ENCODE data around the gene RAD51B. TPM values are rescaled to one million over a fixed set of nuclear protein-coding genes. Genes with fewer than 3 reads are reported as not detected.

Gene RAD51B
- total RNA-seq, 1 experiment from 2014 or later, result 29.9 TPM

- Histone ChIP-seq H3K4me2 (no peak overlapping the region), H3K4me1 (replicated peaks; ENCODE audit: insufficient read depth) (no peaks in the 10 kb centered on the region), H3K9me2 (ENCODE audit: insufficient read depth) (no peaks in the 10 kb centered on the region), H3F3A (ENCODE audit: insufficient read depth, low read depth) (no peaks in the 10 kb centered on the region), H3K4me3 (no peak overlapping the region), H2AFZ (no peak overlapping the region), H3K36me3 (ENCODE audit: low read depth) (0 out of 2 replicates have a peak, but pooled peaks cover 3% of the 10 kb centered on the region), H3K9me3 (ENCODE audit: insufficient read depth, low read depth) (no peaks in the 10 kb centered on the region), H3K27ac (no peak overlapping the region), H4K20me1 (ENCODE audit: insufficient read depth) (no peaks in the 10 kb centered on the region), H3K79me2 (ENCODE audit: low read depth) (no peaks in the 10 kb centered on the region), H3K27me3 (ENCODE audit: insufficient read depth, low read depth) (no peaks in the 10 kb centered on the region)
- POLR2A ChIA-PET (ENCODE audit: unreplicated experiment), result interaction anchor here (0.7 kb wide), 1 partner anchor 480 kb away, joined by 5 read pairs; no protein-coding TSS in a partner anchor
- no TSS peak for BruUV-seq (replicated peaks)
- intact Hi-C loops (cut with micrococcal nuclease; ENCODE audit: unreplicated experiment), result no loop called here
- CTCF ChIA-PET, result no interaction called here
- DNase-seq, result no peak
- no peak for TF ChIP-seq CTCF (conservative IDR thresholded peaks at IDR 0.05)
- TF ChIP-seq EZH2 (IDR thresholded peaks at IDR 0.05; ENCODE audit: low read depth), result no peak
These were observed 221.2 kb downstream of the RAD51B start for GRCh38 chr14:68040633-68041369.

GRCh38 chr14:68041876-68042354 lies 222.3 kb downstream of the RAD51B start:
- no peaks in the 10 kb centered on the region for H3K27me3 ChIP-seq (ENCODE audit: insufficient read depth, low read depth)
- H3K36me3 ChIP-seq (ENCODE audit: low read depth), result 0 out of 2 replicates have a peak, but pooled peaks cover 3% of the 10 kb centered on the region
- no peaks in the 10 kb centered on the region for H4K20me1 ChIP-seq (ENCODE audit: insufficient read depth)
- no peak overlapping the region for H3K4me3 ChIP-seq
- no peaks in the 10 kb centered on the region for H3F3A ChIP-seq (ENCODE audit: insufficient read depth, low read depth)
- H3K9me3 ChIP-seq (ENCODE audit: insufficient read depth, low read depth), result no peaks in the 10 kb centered on the region
- H3K27ac ChIP-seq, result no peak overlapping the region
- BruUV-seq (replicated peaks), result no TSS peak
- no peak overlapping the region for H3K4me2 ChIP-seq
- ChIA-PET POLR2A (ENCODE audit: unreplicated experiment) (interaction anchor here (0.6 kb wide), 1 partner anchor 802 kb away, joined by 8 read pairs; no protein-coding TSS in a partner anchor), CTCF (no interaction called here)
- H3K9me2 ChIP-seq (ENCODE audit: insufficient read depth), result no peaks in the 10 kb centered on the region
- TF ChIP-seq CTCF (conservative IDR thresholded peaks at IDR 0.05) (no peak), EZH2 (IDR thresholded peaks at IDR 0.05; ENCODE audit: low read depth) (no peak)
- no peaks in the 10 kb centered on the region for H3K4me1 ChIP-seq (replicated peaks; ENCODE audit: insufficient read depth)
- intact Hi-C loops (cut with micrococcal nuclease; ENCODE audit: unreplicated experiment), result no loop called here
- DNase-seq, result no peak
- no peaks in the 10 kb centered on the region for H3K79me2 ChIP-seq (ENCODE audit: low read depth)
- no peak overlapping the region for H2AFZ ChIP-seq

GRCh38 chr14:68042586-68043210 lies 223.1 kb downstream of the RAD51B start:
- peak in 1 of 2 experiments; percentile 3 for DNase-seq
- CTCF ChIA-PET, result no interaction called here
- no peak overlapping the region for H3K4me2 ChIP-seq

More at GRCh38 chr14:68042586-68043210, 223.1 kb downstream of the RAD51B start:
- POLR2A ChIA-PET (ENCODE audit: unreplicated experiment), result no interaction called here
- no peaks in the 10 kb centered on the region for H3K9me2 ChIP-seq (ENCODE audit: insufficient read depth)
- H3K27ac ChIP-seq, result no peak overlapping the region
- no peaks in the 10 kb centered on the region for H3K79me2 ChIP-seq (ENCODE audit: low read depth)
- no peaks in the 10 kb centered on the region for H4K20me1 ChIP-seq (ENCODE audit: insufficient read depth)
- H3K4me3 ChIP-seq, result no peak overlapping the region
- no TSS peak for BruUV-seq (replicated peaks)
- TF ChIP-seq EZH2 (IDR thresholded peaks at IDR 0.05; ENCODE audit: low read depth) (no peak), CTCF (conservative IDR thresholded peaks at IDR 0.05) (no peak)
- no peaks in the 10 kb centered on the region for H3K9me3 ChIP-seq (ENCODE audit: insufficient read depth, low read depth)
- H3K27me3 ChIP-seq (ENCODE audit: insufficient read depth, low read depth), result no peaks in the 10 kb centered on the region
- no peaks in the 10 kb centered on the region for H3K4me1 ChIP-seq (replicated peaks; ENCODE audit: insufficient read depth)
- no peak overlapping the region for H2AFZ ChIP-seq
- intact Hi-C loops (cut with micrococcal nuclease; ENCODE audit: unreplicated experiment), result no loop called here
- 0 out of 2 replicates have a peak, but pooled peaks cover 3% of the 10 kb centered on the region for H3K36me3 ChIP-seq (ENCODE audit: low read depth)
- H3F3A ChIP-seq (ENCODE audit: insufficient read depth, low read depth), result no peaks in the 10 kb centered on the region
